ENCODE data around the gene CORO2B. TPM values are rescaled to one million over a fixed set of nuclear protein-coding genes. Genes with fewer than 3 reads are reported as not detected.

The CORO2B gene
- total RNA-seq, 1 donor from 2014 or later, result 1.1 TPM

- peaks cover 5% of the 10 kb centered on the region for H3K27me3 Mint-ChIP-seq (ENCODE audit: low read depth)
- TF ChIP-seq CTCF (IDR thresholded peaks at IDR 0.05; ENCODE audit: unreplicated experiment), result no peak
- H3K4me1 Mint-ChIP-seq, result no peaks in the 10 kb centered on the region
- no peak overlapping the region for H3K4me3 Mint-ChIP-seq
- H3K27ac Mint-ChIP-seq, result no peak overlapping the region
- peaks cover 11% of the 10 kb centered on the region for H3K9me3 Mint-ChIP-seq
- peaks cover under 1% of the 10 kb centered on the region for H3K36me3 Mint-ChIP-seq
- DNase-seq (ENCODE audit: low spot score in 2 of 2, unreplicated experiment in 2 of 2), result no peak
These were observed 41.3 kb upstream of the CORO2B start for GRCh38 chr15:68537506-68537905.

- Mint-ChIP-seq H3K4me3 (no peak overlapping the region), H3K4me1 (peaks cover under 1% of the 10 kb centered on the region), H3K27me3 (ENCODE audit: low read depth) (peaks cover 5% of the 10 kb centered on the region), H3K36me3 (no peaks in the 10 kb centered on the region), H3K9me3 (peaks cover 5% of the 10 kb centered on the region), H3K27ac (no peak overlapping the region)
- no peak for DNase-seq (ENCODE audit: low spot score in 2 of 2, unreplicated experiment in 2 of 2)
- no peak for TF ChIP-seq CTCF (IDR thresholded peaks at IDR 0.05; ENCODE audit: unreplicated experiment)
These were observed 40.5 kb upstream of the CORO2B start for GRCh38 chr15:68538311-68538710.

GRCh38 chr15:68541743-68542142, 37.0 kb upstream of the CORO2B start:
- Mint-ChIP-seq H3K27me3 (ENCODE audit: low read depth) (peaks cover 8% of the 10 kb centered on the region), H3K36me3 (no peaks in the 10 kb centered on the region), H3K9me3 (no peaks in the 10 kb centered on the region), H3K4me3 (no peak overlapping the region), H3K4me1 (peaks cover 7% of the 10 kb centered on the region), H3K27ac (no peak overlapping the region)
- no peak for TF ChIP-seq CTCF (IDR thresholded peaks at IDR 0.05; ENCODE audit: unreplicated experiment)
- no peak for DNase-seq (ENCODE audit: low spot score in 2 of 2, unreplicated experiment in 2 of 2)

- Mint-ChIP-seq H3K4me3 (no peak overlapping the region), H3K27ac (no peak overlapping the region), H3K9me3 (no peaks in the 10 kb centered on the region), H3K4me1 (peaks cover 7% of the 10 kb centered on the region), H3K27me3 (ENCODE audit: low read depth) (peaks cover 8% of the 10 kb centered on the region), H3K36me3 (no peaks in the 10 kb centered on the region)
- TF ChIP-seq CTCF (IDR thresholded peaks at IDR 0.05; ENCODE audit: unreplicated experiment), result no peak
- no peak for DNase-seq (ENCODE audit: low spot score in 2 of 2, unreplicated experiment in 2 of 2)
These were observed 36.4 kb upstream of the CORO2B start for GRCh38 chr15:68542348-68542747.

GRCh38 chr15:68542771-68543164, 36.0 kb upstream of the CORO2B start:
- H3K27me3 Mint-ChIP-seq (ENCODE audit: low read depth), result peaks cover 8% of the 10 kb centered on the region
- H3K9me3 Mint-ChIP-seq, result no peaks in the 10 kb centered on the region
- no peak overlapping the region for H3K4me3 Mint-ChIP-seq
- no peaks in the 10 kb centered on the region for H3K36me3 Mint-ChIP-seq
- TF ChIP-seq CTCF (IDR thresholded peaks at IDR 0.05; ENCODE audit: unreplicated experiment), result no peak
- no peak for DNase-seq (ENCODE audit: low spot score in 2 of 2, unreplicated experiment in 2 of 2)
- peaks cover 7% of the 10 kb centered on the region for H3K4me1 Mint-ChIP-seq
- H3K27ac Mint-ChIP-seq, result no peak overlapping the region

All from mesothelial cell of epicardium (in vitro differentiated cells).